Subcutaneous preadipocyte (primary cell): Measurements from ENCODE around the gene GMPS. TPM values are rescaled to one million over a fixed set of nuclear protein-coding genes. Genes with fewer than 3 reads are reported as not detected.

ENCODE experiments used
- total RNA-seq: library from RNA; depleted of rRNA; stranded (reverse); fragments of >200 nt; gene quantifications from 2 replicates; pipeline ENCODE4 v1.2.3, GENCODE V29; 2012

The GMPS gene
- total RNA-seq: 47.0 and 68.2 TPM in 2 replicates

DNA sequence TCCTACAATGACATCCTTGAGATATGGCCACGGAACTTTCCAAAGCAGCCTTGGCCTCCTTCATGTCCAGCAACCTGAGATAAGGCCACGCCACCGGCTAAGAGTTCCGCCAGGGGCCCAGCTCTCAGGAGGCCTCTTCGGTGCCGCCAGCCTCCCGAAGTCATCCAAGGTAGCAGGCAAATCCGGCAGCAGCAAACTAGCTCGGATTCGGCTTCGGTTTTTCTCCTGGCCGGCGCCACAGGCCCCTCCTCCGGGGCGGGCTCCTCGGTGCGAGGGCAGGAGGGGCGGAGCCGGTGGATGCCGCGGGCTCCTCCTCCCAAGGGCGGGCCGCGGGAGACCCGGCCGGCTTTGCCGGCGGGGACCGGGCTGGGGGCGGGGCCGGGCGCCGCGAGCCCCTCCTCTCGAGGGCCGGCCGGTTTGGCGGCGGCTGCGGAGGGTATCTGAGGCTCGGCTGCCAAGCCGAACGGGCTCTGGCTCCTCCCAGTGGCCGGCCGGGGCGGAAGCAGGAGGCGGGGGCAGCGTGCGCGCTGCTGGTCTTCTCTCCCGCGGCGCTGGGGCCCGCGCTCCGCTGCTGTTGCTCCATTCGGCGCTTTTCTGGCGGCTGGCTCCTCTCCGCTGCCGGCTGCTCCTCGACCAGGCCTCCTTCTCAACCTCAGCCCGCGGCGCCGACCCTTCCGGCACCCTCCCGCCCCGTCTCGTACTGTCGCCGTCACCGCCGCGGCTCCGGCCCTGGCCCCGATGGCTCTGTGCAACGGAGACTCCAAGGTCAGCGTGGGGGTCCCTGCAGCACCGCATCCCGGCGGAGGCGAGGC lies at the start of gene GMPS:
Gene GMPS (plus strand): TSS at position 518 of the 812 bp plus-strand sequence. CDS start 221 bp downstream, at position 739.

DNA sequence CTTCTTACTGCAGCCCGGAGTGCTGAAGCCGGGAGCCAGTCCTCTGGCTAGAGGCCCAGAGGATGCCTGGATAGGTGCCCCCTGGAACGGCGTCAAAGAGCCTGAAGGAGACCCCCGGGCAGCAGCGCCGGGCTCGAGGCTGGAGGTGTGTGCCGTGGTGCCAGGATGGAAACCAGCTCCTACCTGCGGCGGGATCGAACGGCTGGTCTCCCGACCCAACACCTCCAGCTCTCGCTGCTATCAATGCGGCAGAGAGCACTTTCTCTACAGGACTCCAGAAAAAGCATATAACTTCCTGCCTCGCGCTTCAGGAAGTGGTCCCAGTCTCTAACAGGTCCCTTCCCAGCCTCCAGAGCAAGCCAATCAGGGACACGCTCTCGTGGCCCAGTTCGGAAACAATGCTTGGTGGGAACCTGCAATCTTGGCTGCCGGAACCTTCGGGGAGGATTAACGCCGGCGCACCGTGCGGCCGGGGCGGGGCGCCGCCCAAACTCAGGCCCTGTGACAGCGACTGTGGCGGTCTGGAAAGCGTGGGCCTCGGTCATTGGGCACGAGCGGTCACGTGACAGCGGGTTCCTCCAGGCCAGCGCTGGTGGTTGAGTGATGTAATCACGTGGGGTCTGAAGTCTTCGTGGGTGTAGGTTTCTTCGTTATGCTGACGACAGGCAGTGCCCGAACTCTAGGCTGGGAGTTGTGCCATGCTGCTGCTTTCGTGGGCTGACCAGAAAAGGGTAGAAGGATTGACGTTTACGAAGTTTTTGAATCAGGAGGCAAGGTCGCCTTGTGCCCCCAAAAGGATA lies 16.1 kb upstream of the GMPS start, which contains the start of gene SLC33A1:
Gene SLC33A1 (minus strand): TSS at position 287 of the 800 bp plus-strand sequence. CDS start 430 bp downstream, outside the sequence.

Other genes with a start within 250 kb of the GMPS start
- gene PLCH1, start 125.6 kb upstream of the GMPS start, total RNA-seq: under 0.01 and 0.37 TPM in 2 replicates
- 1.6 and 2.2 TPM in 2 replicates for gene C3orf33, start 64.4 kb upstream of the GMPS start, total RNA-seq
- gene SLC33A1, start 16.2 kb upstream of the GMPS start, total RNA-seq: 32.0 and 38.5 TPM in 2 replicates
- gene KCNAB1, start 249.9 kb downstream of the GMPS start, total RNA-seq: under 0.01 TPM in 1 of 2 replicates, not detected in the other